ENCODE data around the gene ELP5. TPM values are rescaled to one million over a fixed set of nuclear protein-coding genes. Genes with fewer than 3 reads are reported as not detected.

The ELP5 gene
- total RNA-seq, 1 donor from 2014 or later: 24.9 TPM

- peak overlapping the region; percentile 87 for H3K4me2 ChIP-seq (ENCODE audit: low read length)
- no peak overlapping the region for H3K27ac ChIP-seq (ENCODE audit: low read depth, low read length)
- no peak for TF ChIP-seq EZH2 (IDR thresholded peaks at IDR 0.05; ENCODE audit: insufficient read depth, low read length)
- no peak for TF ChIP-seq CTCF (IDR thresholded peaks at IDR 0.05; ENCODE audit: insufficient read depth, low read depth, low read length)
- peaks cover 45% of the 10 kb centered on the region for H3K4me1 ChIP-seq (ENCODE audit: insufficient read depth, low read length)
- H3K27ac Mint-ChIP-seq (ENCODE audit: unreplicated experiment): no peak overlapping the region
- DNase-seq (ENCODE audit: low read depth) (no peak), FAIRE-seq (no peak)
- H3K27me3 ChIP-seq (ENCODE audit: insufficient read depth, low read length): no peaks in the 10 kb centered on the region
- H4K20me1 ChIP-seq (ENCODE audit: insufficient read depth, low read length): peaks cover 61% of the 10 kb centered on the region
- H3K79me2 ChIP-seq (ENCODE audit: insufficient read depth, low read length): peaks cover 61% of the 10 kb centered on the region
- H3K9me3 Mint-ChIP-seq (ENCODE audit: unreplicated experiment): no peaks in the 10 kb centered on the region
- H3K27me3 Mint-ChIP-seq (ENCODE audit: low read depth, unreplicated experiment): no peaks in the 10 kb centered on the region
- H2AFZ ChIP-seq (ENCODE audit: low read depth, low read length): no peak overlapping the region
- peaks cover 31% of the 10 kb centered on the region for H3K4me1 Mint-ChIP-seq (ENCODE audit: low read depth, unreplicated experiment)
- H3K36me3 Mint-ChIP-seq (ENCODE audit: low read depth, unreplicated experiment): peaks cover 12% of the 10 kb centered on the region
- H3K4me3 Mint-ChIP-seq (ENCODE audit: unreplicated experiment): peak overlapping the region; percentile 96
- H3K9me3 ChIP-seq (ENCODE audit: insufficient read depth, low read depth, low read length): no peaks in the 10 kb centered on the region
- no peak overlapping the region for H3K4me3 ChIP-seq (ENCODE audit: insufficient read depth, low read depth, low read length)
- peak overlapping the region; percentile 75 for H3K9ac ChIP-seq (ENCODE audit: low read length)
- H3K36me3 ChIP-seq (ENCODE audit: insufficient read depth, low read length): peaks cover 9% of the 10 kb centered on the region
These were observed 33.8 kb upstream of the ELP5 start for GRCh38 chr17:7218166-7218565.

GRCh38 chr17:7218758-7219157, 33.3 kb upstream of the ELP5 start:
- Histone ChIP-seq H3K27me3 (ENCODE audit: insufficient read depth, low read length) (no peaks in the 10 kb centered on the region), H3K27ac (ENCODE audit: low read depth, low read length) (no peak overlapping the region), H3K9me3 (ENCODE audit: insufficient read depth, low read depth, low read length) (no peaks in the 10 kb centered on the region), H3K36me3 (ENCODE audit: insufficient read depth, low read length) (peaks cover 13% of the 10 kb centered on the region), H2AFZ (ENCODE audit: low read depth, low read length) (no peak overlapping the region), H4K20me1 (ENCODE audit: insufficient read depth, low read length) (peaks cover 61% of the 10 kb centered on the region), H3K4me2 (ENCODE audit: low read length) (no peak overlapping the region), H3K4me1 (ENCODE audit: insufficient read depth, low read length) (peaks cover 42% of the 10 kb centered on the region), H3K79me2 (ENCODE audit: insufficient read depth, low read length) (peaks cover 55% of the 10 kb centered on the region), H3K4me3 (ENCODE audit: insufficient read depth, low read depth, low read length) (no peak overlapping the region), H3K9ac (ENCODE audit: low read length) (no peak overlapping the region)
- TF ChIP-seq CTCF (IDR thresholded peaks at IDR 0.05; ENCODE audit: insufficient read depth, low read depth, low read length) (no peak), EZH2 (IDR thresholded peaks at IDR 0.05; ENCODE audit: insufficient read depth, low read length) (no peak)
- Mint-ChIP-seq H3K9me3 (ENCODE audit: unreplicated experiment) (no peaks in the 10 kb centered on the region), H3K27me3 (ENCODE audit: low read depth, unreplicated experiment) (no peaks in the 10 kb centered on the region), H3K36me3 (ENCODE audit: low read depth, unreplicated experiment) (peaks cover 14% of the 10 kb centered on the region), H3K27ac (ENCODE audit: unreplicated experiment) (peak overlapping the region; percentile 36), H3K4me3 (ENCODE audit: unreplicated experiment) (peak overlapping the region; percentile 96), H3K4me1 (ENCODE audit: low read depth, unreplicated experiment) (peaks cover 27% of the 10 kb centered on the region)
- DNase-seq (ENCODE audit: low read depth): no peak
- no peak for FAIRE-seq

GRCh38 chr17:7219229-7219811, 32.7 kb upstream of the ELP5 start:
- no peak for TF ChIP-seq CTCF (IDR thresholded peaks at IDR 0.05; ENCODE audit: insufficient read depth, low read depth, low read length)
- no peak for TF ChIP-seq EZH2 (IDR thresholded peaks at IDR 0.05; ENCODE audit: insufficient read depth, low read length)
- Histone ChIP-seq H2AFZ (ENCODE audit: low read depth, low read length) (peak overlapping the region; percentile 36), H3K27ac (ENCODE audit: low read depth, low read length) (peak overlapping the region; percentile 80), H3K9ac (ENCODE audit: low read length) (peak overlapping the region; percentile 93), H3K4me2 (ENCODE audit: low read length) (peak overlapping the region; percentile 92), H3K27me3 (ENCODE audit: insufficient read depth, low read length) (no peaks in the 10 kb centered on the region), H3K79me2 (ENCODE audit: insufficient read depth, low read length) (peaks cover 51% of the 10 kb centered on the region), H3K4me3 (ENCODE audit: insufficient read depth, low read depth, low read length) (peak overlapping the region; percentile 73), H3K36me3 (ENCODE audit: insufficient read depth, low read length) (peaks cover 13% of the 10 kb centered on the region), H3K4me1 (ENCODE audit: insufficient read depth, low read length) (peaks cover 38% of the 10 kb centered on the region), H4K20me1 (ENCODE audit: insufficient read depth, low read length) (peaks cover 61% of the 10 kb centered on the region), H3K9me3 (ENCODE audit: insufficient read depth, low read depth, low read length) (no peaks in the 10 kb centered on the region)
- Mint-ChIP-seq H3K4me3 (ENCODE audit: unreplicated experiment) (peak overlapping the region; percentile 96), H3K36me3 (ENCODE audit: low read depth, unreplicated experiment) (peaks cover 17% of the 10 kb centered on the region), H3K27me3 (ENCODE audit: low read depth, unreplicated experiment) (no peaks in the 10 kb centered on the region), H3K9me3 (ENCODE audit: unreplicated experiment) (no peaks in the 10 kb centered on the region), H3K4me1 (ENCODE audit: low read depth, unreplicated experiment) (peaks cover 29% of the 10 kb centered on the region), H3K27ac (ENCODE audit: unreplicated experiment) (peak overlapping the region; percentile 98)
- no peak for FAIRE-seq
- no peak for DNase-seq (ENCODE audit: low read depth)
